Endothelial cell of umbilical vein (primary cell): ENCODE results near the gene PHC2.

Experiments used
- EZH2 ChIP-seq: IDR thresholded peaks from 2 replicates; pipeline ENCODE4 v1.6.1; 2012; ENCODE audit warnings: borderline replicate concordance, low read depth, mild to moderate bottlenecking, moderate library complexity, low read length, inconsistent platforms; ENCODE audit not compliant: severe bottlenecking
- JUN ChIP-seq: IDR thresholded peaks from 2 replicates; pipeline ENCODE4 v1.6.1; 2011; ENCODE audit warnings: borderline replicate concordance, low read depth; ENCODE audit not compliant: insufficient read length, insufficient read depth
- POLR2AphosphoS5 ChIP-seq: IDR thresholded peaks from 2 replicates; pipeline ENCODE4 v1.6.1; 2012; ENCODE audit warnings: low read depth, mild to moderate bottlenecking, control low read depth, low read length, moderate library complexity; ENCODE audit not compliant: insufficient read depth
- TF ChIP-seq, protein P1 (sequence below), 2 donors: IDR thresholded peaks; 1 replicate in 1 of 2; 2 replicates in 1 of 2; pipeline ENCODE4 v1.5.1; 2011; ENCODE audit warnings: low read length in 2 of 2, mild to moderate bottlenecking in 2 of 2, moderate library complexity in 2 of 2, control low read depth in 1 of 2, inconsistent platforms in 1 of 2, low read depth in 1 of 2; ENCODE audit not compliant: insufficient read depth in 1 of 2; ENCODE audit errors: extremely low read depth in 1 of 2

DNA sequence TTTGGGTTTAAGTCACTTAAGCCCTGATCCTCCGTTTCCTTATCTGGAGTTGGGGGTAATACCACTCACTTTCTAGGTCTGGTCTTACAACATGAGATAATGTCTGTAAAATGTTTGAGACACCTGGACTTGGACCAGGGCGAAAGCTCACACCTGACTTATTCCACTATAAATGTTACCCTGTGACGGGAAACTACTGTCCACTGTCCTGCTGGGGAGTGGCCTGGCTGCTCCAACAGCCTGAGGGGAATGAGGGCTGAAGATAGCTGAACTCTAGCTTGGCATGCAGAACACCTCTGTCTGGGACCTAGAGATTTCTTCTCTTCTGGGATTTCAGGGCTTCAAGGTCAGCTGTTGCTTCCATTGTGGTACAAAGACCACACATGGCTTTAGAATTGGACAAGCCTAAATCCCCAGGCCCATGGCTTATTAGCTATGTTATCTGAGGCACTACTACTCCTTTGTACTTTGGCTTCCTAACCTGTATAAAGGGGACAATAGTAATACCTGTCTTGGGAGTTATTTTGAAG is 100.5 kb downstream of the PHC2 start:
- TF ChIP-seq EZH2 (no peak), POLR2AphosphoS5 (no peak), JUN (no peak)
- TF ChIP-seq, protein P1, sequence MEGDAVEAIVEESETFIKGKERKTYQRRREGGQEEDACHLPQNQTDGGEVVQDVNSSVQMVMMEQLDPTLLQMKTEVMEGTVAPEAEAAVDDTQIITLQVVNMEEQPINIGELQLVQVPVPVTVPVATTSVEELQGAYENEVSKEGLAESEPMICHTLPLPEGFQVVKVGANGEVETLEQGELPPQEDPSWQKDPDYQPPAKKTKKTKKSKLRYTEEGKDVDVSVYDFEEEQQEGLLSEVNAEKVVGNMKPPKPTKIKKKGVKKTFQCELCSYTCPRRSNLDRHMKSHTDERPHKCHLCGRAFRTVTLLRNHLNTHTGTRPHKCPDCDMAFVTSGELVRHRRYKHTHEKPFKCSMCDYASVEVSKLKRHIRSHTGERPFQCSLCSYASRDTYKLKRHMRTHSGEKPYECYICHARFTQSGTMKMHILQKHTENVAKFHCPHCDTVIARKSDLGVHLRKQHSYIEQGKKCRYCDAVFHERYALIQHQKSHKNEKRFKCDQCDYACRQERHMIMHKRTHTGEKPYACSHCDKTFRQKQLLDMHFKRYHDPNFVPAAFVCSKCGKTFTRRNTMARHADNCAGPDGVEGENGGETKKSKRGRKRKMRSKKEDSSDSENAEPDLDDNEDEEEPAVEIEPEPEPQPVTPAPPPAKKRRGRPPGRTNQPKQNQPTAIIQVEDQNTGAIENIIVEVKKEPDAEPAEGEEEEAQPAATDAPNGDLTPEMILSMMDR (IDR thresholded peaks at IDR 0.05; ENCODE audit: extremely low read depth in 1 of 2, insufficient read depth in 1 of 2, low read depth in 1 of 2, low read length in 2 of 2), result no peak
